ENCODE measurements around the gene PHF2.

Gene PHF2

DNA sequence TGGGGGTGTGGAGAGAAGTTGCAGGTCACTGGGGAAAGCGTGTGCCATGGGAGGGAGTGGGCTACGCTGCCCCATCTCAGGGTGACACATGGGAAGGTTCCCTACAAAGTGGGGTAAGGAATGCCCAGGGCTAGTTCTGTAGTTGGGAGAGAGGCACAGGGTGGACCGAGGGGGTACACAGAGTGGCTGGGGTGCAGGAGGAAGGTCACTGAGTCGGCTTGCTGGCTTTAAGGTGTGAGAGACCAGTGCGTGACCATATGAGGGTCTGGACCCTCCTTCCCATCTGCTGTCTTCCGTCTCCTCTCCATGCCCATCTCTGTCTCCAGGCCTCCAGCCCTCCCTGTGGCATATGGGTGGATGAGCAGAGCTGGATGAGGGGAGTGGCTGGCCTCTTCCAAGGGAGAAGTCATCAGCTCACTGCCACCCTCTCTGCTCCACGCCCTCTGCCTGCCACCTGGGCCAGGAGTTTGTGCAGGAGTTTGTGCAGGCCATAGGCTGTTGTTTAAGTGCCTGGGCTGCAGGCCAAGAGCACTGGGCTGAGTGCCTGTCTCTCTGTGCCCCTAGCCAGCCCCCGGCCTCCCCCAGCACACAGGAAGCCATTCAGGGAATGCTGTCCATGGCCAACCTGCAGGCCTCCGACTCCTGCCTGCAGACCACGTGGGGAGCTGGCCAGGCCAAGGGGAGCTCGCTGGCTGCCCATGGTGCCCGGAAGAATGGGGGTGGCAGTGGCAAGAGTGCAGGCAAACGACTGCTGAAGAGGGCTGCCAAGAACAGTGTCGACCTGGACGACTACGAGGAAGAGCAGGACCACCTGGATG is 96.8 kb downstream of the PHF2 start:
- TF ChIP-seq CTCF (IDR thresholded peaks at IDR 0.05) = no peak
- TF ChIP-seq ZFX (IDR thresholded peaks at IDR 0.05; ENCODE audit: borderline replicate concordance) = no peak
- no peak overlapping the region for H3K27ac ChIP-seq

DNA sequence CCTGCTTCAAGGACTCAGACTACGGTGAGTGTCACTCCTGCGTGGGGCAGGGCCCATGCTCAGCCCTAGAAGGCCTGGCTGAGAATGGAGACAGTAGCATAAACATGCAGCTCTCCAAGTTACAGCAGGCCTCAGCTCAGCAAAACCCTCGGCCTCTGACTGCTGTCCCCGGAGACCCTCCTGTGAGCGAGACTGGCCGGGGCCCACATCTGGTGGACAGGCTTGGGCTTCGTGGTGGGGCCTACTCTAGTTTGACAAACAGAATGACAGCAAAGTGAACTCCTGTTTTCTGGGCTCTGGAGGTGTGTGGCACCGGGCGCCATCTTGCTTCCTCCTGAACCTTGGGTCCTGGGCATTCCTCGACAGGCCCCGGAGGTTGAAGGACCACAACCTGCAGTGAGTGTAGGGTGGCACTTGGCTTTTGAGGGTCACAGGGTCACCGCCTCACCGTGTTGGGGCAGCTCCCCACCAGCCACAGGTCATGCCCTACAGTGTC is 97.5 kb downstream of the PHF2 start:
- TF ChIP-seq ZFX (IDR thresholded peaks at IDR 0.05; ENCODE audit: borderline replicate concordance) = no peak
- no peak for TF ChIP-seq CTCF (IDR thresholded peaks at IDR 0.05)
- H3K27ac ChIP-seq = no peak overlapping the region

DNA sequence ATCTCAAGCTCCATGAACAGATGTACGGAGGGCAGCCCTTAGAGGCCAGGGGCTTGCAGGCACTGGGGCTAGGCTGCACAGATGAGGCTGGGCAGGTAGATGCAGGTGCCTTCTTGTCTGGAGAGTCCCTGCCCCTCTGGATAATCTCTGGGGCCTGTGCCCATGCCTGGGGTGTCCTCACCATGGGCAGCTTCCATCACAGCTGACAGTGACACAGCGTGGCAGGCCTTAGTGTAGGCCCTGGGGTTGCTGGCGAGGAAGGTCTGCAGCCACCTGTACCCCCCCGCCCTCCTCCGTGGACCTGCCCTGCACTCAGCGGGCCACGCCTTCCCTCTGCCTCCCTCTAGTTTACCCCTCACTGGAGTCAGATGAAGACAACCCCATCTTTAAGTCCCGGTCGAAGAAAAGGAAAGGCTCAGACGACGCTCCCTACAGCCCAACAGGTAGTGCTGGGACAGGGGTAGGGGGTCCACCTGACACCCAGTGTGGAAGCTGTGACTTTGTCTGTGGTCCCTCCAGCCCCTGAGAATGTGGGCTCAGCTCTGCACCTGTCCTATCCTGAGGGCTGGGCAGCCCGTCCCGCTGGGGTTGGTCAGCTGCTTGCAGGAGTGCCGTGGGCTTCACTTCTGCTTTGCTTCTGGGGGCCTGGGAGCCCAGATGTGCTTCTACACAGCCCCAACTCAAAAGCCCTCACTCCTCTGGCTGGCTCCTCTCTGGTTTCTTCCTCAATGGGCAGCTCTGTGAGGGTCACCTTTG is 98.4 kb downstream of the PHF2 start:
- H3K27ac ChIP-seq = no peak overlapping the region
- TF ChIP-seq CTCF (IDR thresholded peaks at IDR 0.05) = no peak
- no peak for TF ChIP-seq ZFX (IDR thresholded peaks at IDR 0.05; ENCODE audit: borderline replicate concordance)

- H3K27ac ChIP-seq = no peak overlapping the region
- TF ChIP-seq ZFX (IDR thresholded peaks at IDR 0.05; ENCODE audit: borderline replicate concordance) = no peak
- no peak for TF ChIP-seq CTCF (IDR thresholded peaks at IDR 0.05)
Measured at GRCh38 chr9:93675336-93676150, 99.2 kb downstream of the PHF2 start.

DNA sequence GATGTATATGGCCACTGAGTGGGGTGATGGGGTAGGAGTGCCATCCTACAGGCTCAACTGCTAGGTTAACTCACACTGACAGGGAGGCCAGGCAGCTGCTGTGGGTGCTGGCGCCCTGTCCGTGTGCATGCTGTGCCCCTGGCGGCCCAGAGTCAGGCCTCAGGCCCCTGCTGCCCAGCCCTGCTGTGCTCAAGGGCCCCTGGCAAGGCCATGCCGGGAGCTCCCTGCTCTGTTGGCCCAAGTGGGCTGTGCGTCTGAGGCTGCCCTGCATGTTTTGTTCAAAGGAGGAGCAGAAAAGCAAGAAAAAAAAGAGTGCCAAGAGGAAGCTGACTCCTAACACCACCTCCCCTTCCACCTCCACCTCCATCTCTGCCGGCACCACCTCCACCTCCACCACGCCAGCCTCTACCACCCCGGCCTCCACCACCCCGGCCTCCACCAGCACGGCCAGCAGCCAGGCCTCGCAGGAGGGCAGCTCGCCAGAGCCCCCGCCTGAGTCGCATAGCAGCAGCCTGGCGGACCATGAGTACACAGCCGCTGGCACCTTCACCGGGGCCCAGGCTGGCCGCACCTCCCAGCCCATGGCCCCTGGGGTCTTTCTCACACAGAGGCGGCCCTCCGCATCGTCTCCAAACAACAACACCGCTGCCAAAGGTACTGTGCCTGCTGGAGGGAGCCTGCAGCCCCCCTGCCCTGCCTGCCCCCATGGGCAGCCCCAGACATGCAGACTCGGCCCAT is 100.1 kb downstream of the PHF2 start:
- TF ChIP-seq ZFX (IDR thresholded peaks at IDR 0.05; ENCODE audit: borderline replicate concordance) (no peak), CTCF (IDR thresholded peaks at IDR 0.05) (no peak)
- no peak overlapping the region for H3K27ac ChIP-seq

GRCh38 chr9:93677048-93677571 is 100.7 kb downstream of the PHF2 start:
- H3K27ac ChIP-seq = no peak overlapping the region
- TF ChIP-seq ZFX (IDR thresholded peaks at IDR 0.05; ENCODE audit: borderline replicate concordance) (no peak), CTCF (IDR thresholded peaks at IDR 0.05) (no peak)
